SIG-M5 (cell line): ENCODE results near the gene HK2.
A peak's percentile ranks its signal among the peaks of the same experiment; 100 is the strongest.
"Not testable (repeated sequence)": the region's sequence is repeated elsewhere in the genome, so short reads cannot be mapped to it uniquely, and the experiment has no call there.

ENCODE experiments used
- DNase-seq: peaks from one replicate; lab custom pipeline; 2025; lab: John Stamatoyannopoulos, UW

HK2 gene

GRCh38 chr2:74833418-74834233 is at the start of gene HK2:
Gene HK2 (plus strand): TSS chr2:74834127. CDS start chr2:74834581, 454 bp downstream.
- DNase-seq: peak; percentile 63

- DNase-seq: no peak
Observed at GRCh38 chr2:74789271-74789670, 44.7 kb upstream of the HK2 start.

GRCh38 chr2:74792282-74792681 is 41.6 kb upstream of the HK2 start:
- DNase-seq: no peak

GRCh38 chr2:74794878-74795277 is 39.0 kb upstream of the HK2 start:
- not testable (repeated sequence) for DNase-seq

- no peak for DNase-seq
Observed at GRCh38 chr2:74806355-74806839, 27.5 kb upstream of the HK2 start.

- peak; percentile 95 for DNase-seq
Observed at GRCh38 chr2:74806920-74807319, 27.0 kb upstream of the HK2 start.

- DNase-seq: no peak
Observed at GRCh38 chr2:74812787-74813590, 20.9 kb upstream of the HK2 start.

GRCh38 chr2:74814102-74814501 is 19.8 kb upstream of the HK2 start:
- no peak for DNase-seq

GRCh38 chr2:74815941-74816340 is 18.0 kb upstream of the HK2 start:
- DNase-seq: no peak

GRCh38 chr2:74816540-74817303 is 17.2 kb upstream of the HK2 start:
- DNase-seq: peak; percentile 18

GRCh38 chr2:74817304-74817675 is 16.6 kb upstream of the HK2 start:
- no peak for DNase-seq

GRCh38 chr2:74819702-74820101 is 14.2 kb upstream of the HK2 start:
- DNase-seq: no peak

GRCh38 chr2:74821177-74822126 is 12.5 kb upstream of the HK2 start:
- no peak for DNase-seq

- DNase-seq: no peak
Observed at GRCh38 chr2:74822771-74823566, 11.0 kb upstream of the HK2 start.

- peak; percentile 14 for DNase-seq
Observed at GRCh38 chr2:74824679-74825078, 9.2 kb upstream of the HK2 start.

GRCh38 chr2:74828543-74828942 is 5.4 kb upstream of the HK2 start:
- DNase-seq: no peak

- DNase-seq: peak; percentile 58
Observed at GRCh38 chr2:74831693-74832530, 2.0 kb upstream of the HK2 start.

- DNase-seq: not testable (repeated sequence)
Observed at GRCh38 chr2:74834234-74834791, 386 bp downstream of the HK2 start.
